ENCODE measurements around the gene NIPA2. TPM values are rescaled to one million over a fixed set of nuclear protein-coding genes. Genes with fewer than 3 reads are reported as not detected.

NIPA2 gene
- polyA plus RNA-seq, 2 of the 4 experiments (the other 2 are of a cell fraction), result 120 to 153 TPM

DNA sequence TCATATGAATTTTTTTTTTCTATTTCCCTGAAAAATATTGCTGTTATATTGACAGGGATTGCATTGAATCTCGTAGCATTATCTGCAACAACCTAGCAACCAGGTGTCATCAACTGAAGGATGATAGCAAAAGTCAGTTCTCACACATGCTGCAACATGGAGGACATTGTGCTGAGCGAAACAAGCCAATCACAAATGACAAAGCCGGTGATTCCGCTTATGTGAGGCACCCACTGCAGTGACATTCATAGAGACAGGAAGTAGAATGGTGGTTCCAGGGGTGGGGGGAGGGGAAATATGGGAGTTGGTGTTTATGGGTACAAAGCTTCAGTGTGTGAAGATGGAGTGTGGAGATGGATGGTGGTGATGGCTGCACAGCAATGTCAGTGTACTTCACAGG is 44.4 kb upstream of the NIPA2 start:
- peaks cover 8% of the 10 kb centered on the region; the same call in 2 of the 3 replicates for H3K9me3 ChIP-seq
- no peak for ATAC-seq
- no peak overlapping the region for H3K4me3 ChIP-seq
- ChIA-PET CTCF (no interaction called here), POLR2A (no interaction called here)
- H3K27ac ChIP-seq, result no peak overlapping the region
- DNase-seq (ENCODE audit: low read depth in 1 of 2, low spot score in 1 of 2), result no peak
- no peak for FAIRE-seq
- TF ChIP-seq EP300 (IDR thresholded peaks at IDR 0.05) (no peak), BHLHE40 (IDR thresholded peaks at IDR 0.05; ENCODE audit: low read depth, low read length) (no peak), RCOR1 (IDR thresholded peaks at IDR 0.05; ENCODE audit: low read depth, low read length) (no peak), FOXS1 (CRISPR knock-in tag; IDR thresholded peaks at IDR 0.05) (no peak), RARB (CRISPR knock-in tag; IDR thresholded peaks at IDR 0.05) (no peak), ELK1 (IDR thresholded peaks at IDR 0.05; ENCODE audit: low read depth, low read length) (no peak), CBX2 (IDR thresholded peaks at IDR 0.05; ENCODE audit: borderline replicate concordance, low read depth) (no peak), REST (IDR thresholded peaks at IDR 0.05) (no peak), ZFP36 (IDR thresholded peaks at IDR 0.05; ENCODE audit: borderline replicate concordance, partially characterized antibody) (no peak), POLR2AphosphoS2 (conservative IDR thresholded peaks at IDR 0.05; ENCODE audit: low read length) (no peak), HOXB13 (CRISPR knock-in tag; IDR thresholded peaks at IDR 0.05; ENCODE audit: low read depth) (no peak), POLR2A (IDR thresholded peaks at IDR 0.05; ENCODE audit: low read length) (no peak)
- TF ChIP-seq, protein P1, sequence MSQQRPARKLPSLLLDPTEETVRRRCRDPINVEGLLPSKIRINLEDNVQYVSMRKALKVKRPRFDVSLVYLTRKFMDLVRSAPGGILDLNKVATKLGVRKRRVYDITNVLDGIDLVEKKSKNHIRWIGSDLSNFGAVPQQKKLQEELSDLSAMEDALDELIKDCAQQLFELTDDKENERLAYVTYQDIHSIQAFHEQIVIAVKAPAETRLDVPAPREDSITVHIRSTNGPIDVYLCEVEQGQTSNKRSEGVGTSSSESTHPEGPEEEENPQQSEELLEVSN (IDR thresholded peaks at IDR 0.05; ENCODE audit: borderline replicate concordance, low read depth), result no peak
- TF ChIP-seq, protein P2, sequence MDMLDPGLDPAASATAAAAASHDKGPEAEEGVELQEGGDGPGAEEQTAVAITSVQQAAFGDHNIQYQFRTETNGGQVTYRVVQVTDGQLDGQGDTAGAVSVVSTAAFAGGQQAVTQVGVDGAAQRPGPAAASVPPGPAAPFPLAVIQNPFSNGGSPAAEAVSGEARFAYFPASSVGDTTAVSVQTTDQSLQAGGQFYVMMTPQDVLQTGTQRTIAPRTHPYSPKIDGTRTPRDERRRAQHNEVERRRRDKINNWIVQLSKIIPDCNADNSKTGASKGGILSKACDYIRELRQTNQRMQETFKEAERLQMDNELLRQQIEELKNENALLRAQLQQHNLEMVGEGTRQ (IDR thresholded peaks at IDR 0.05), result no peak
- H3K4me2 ChIP-seq, result no peak overlapping the region
- no peaks in the 10 kb centered on the region for H3K4me1 ChIP-seq
- WGBS (ENCODE audit: missing lambda C conversion rate), result 88% methylated on average over 4 of the region's 4 CpGs

DNA sequence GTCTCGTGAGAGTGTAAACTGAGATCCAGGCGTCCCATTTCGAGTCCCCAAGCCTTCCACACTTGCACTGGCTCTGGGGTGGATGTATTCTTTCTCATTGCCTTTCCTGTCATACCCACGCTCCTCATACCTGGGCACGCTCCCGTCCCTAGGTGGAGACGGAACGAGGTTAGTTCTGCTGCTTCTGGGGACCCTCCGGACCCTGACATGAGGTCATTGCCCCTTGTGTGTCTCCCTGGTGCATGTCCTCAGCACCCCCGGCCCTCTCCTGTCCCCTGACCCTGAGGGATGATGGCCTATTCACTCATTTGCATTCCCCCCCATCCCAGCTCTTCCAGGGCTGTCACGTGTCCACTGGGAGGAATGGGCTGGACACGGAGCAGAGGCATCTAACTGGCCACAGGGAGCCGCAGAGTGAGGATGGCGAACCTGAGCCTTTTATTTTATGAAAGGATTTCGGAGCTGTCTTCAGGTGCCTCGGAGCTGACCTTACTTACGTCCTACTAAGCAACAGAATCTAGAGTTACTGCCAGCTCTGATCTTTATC is 43.8 kb upstream of the NIPA2 start:
- ChIA-PET POLR2A (interaction anchor here (0.5 kb wide), 1 partner anchor 8 kb away, joined by 4 read pairs; the partner anchor contains the start of gene NIPA1), CTCF (no interaction called here)
- no peak overlapping the region for H3K4me3 ChIP-seq
- no peak overlapping the region for H3K4me2 ChIP-seq
- TF ChIP-seq HEYL (CRISPR knock-in tag; IDR thresholded peaks at IDR 0.05), result no peak
- TF ChIP-seq CBX2 (IDR thresholded peaks at IDR 0.05; ENCODE audit: borderline replicate concordance, low read depth), result no peak
- TF ChIP-seq RARB (CRISPR knock-in tag; IDR thresholded peaks at IDR 0.05), result no peak
- TF ChIP-seq EHF (CRISPR knock-in tag; IDR thresholded peaks at IDR 0.05), result no peak
- TF ChIP-seq REST (IDR thresholded peaks at IDR 0.05), result no peak
- no peak for TF ChIP-seq HES2 (IDR thresholded peaks at IDR 0.05)
- no peak for TF ChIP-seq FOXS1 (CRISPR knock-in tag; IDR thresholded peaks at IDR 0.05)
- WGBS (ENCODE audit: missing lambda C conversion rate), result 92% methylated on average over 17 of the region's 17 CpGs
- no peak overlapping the region for H3K27ac ChIP-seq
- H3K4me1 ChIP-seq, result no peaks in the 10 kb centered on the region
- ATAC-seq (no peak), DNase-seq (ENCODE audit: low read depth in 1 of 2, low spot score in 1 of 2) (no peak), FAIRE-seq (no peak)
- peaks cover 2% of the 10 kb centered on the region; the same call in 1 of the 3 replicates for H3K9me3 ChIP-seq

All from A549 (cell line).